DOHH2 (cell line): ENCODE data around the gene QDPR.

Experiments
- H3F3A ChIP-seq: fragments of 200-600 bp; sonication (generic), shearing (Covaris generic); 2 replicates; pipeline ENCODE4 v1.6.0; 2016; ENCODE audit warnings: antibody characterized with exemption, mild to moderate bottlenecking; ENCODE audit not compliant: control insufficient read depth, insufficient read depth
- H3K27ac ChIP-seq: fragments of 200-600 bp; sonication (generic); 2 replicates; pipeline ENCODE4 v1.5.1; 2014; ENCODE audit warnings: low read depth, mild to moderate bottlenecking, low read length, moderate library complexity
- H3K27me3 ChIP-seq: fragments of 200-600 bp; sonication (generic); 2 replicates; pipeline ENCODE4 v1.6.1; 2014; ENCODE audit warnings: mild to moderate bottlenecking, low read length, mixed read lengths; ENCODE audit not compliant: control insufficient read depth
- H3K36me3 ChIP-seq: fragments of 200-600 bp; sonication (generic); 2 replicates; pipeline ENCODE4 v1.6.1; 2014; ENCODE audit warnings: mild to moderate bottlenecking, low read length, moderate library complexity, mixed read lengths; ENCODE audit not compliant: control insufficient read depth
- H3K4me1 ChIP-seq: fragments of 200-600 bp; sonication (generic); 2 replicates; pipeline ENCODE4 v1.6.1; 2014; ENCODE audit warnings: mild to moderate bottlenecking, low read length, mixed read lengths; ENCODE audit not compliant: control insufficient read depth
- H3K4me2 ChIP-seq: fragments of 200-600 bp; sonication (generic); 2 replicates; pipeline ENCODE4 v1.6.0; 2014; ENCODE audit warnings: mild to moderate bottlenecking, low read length, moderate library complexity
- H3K4me3 ChIP-seq: fragments of 200-600 bp; sonication (generic); 2 replicates; pipeline ENCODE4 v1.5.1; 2014; ENCODE audit warnings: mild to moderate bottlenecking, low read length, mixed read lengths
- H3K79me2 ChIP-seq: fragments of 200-600 bp; sonication (generic); 2 replicates; pipeline ENCODE4 v1.6.1; 2014; ENCODE audit warnings: mild to moderate bottlenecking, low read length, mixed read lengths; ENCODE audit not compliant: control insufficient read depth
- H3K9me2 ChIP-seq: fragments of 200-600 bp; sonication (generic); replicated peaks from 2 replicates; pipeline ENCODE4 v1.6.1; 2014; ENCODE audit warnings: mild to moderate bottlenecking, low read length, mixed read lengths; ENCODE audit not compliant: control insufficient read depth
- H3K9me3 ChIP-seq: fragments of 200-600 bp; sonication (generic); 2 replicates; pipeline ENCODE4 v1.6.1; 2014; ENCODE audit warnings: antibody characterized with exemption, low read length, mixed read lengths; ENCODE audit not compliant: control insufficient read depth, insufficient read depth
- H4K20me1 ChIP-seq: fragments of 200-600 bp; sonication (generic); 2 replicates; pipeline ENCODE4 v1.6.0; 2014; ENCODE audit warnings: low read depth, mild to moderate bottlenecking, antibody characterized with exemption, low read length, moderate library complexity; ENCODE audit not compliant: control insufficient read depth, insufficient read depth
- EZH2phosphoT487 ChIP-seq: fragments of 200-600 bp; sonication (generic); IDR thresholded peaks from 2 replicates; pipeline ENCODE4 v1.6.1; 2017; ENCODE audit warnings: borderline replicate concordance, mild to moderate bottlenecking, antibody characterized with exemption, low read length, moderate library complexity, mixed read lengths
- TF ChIP-seq, protein P1 (sequence below): fragments of 200-600 bp; sonication (generic); IDR thresholded peaks from one replicate; pipeline ENCODE4 v1.5.1; 2014; ENCODE audit warnings: antibody characterized with exemption, mild to moderate bottlenecking, low read depth, low read length; ENCODE audit not compliant: poor library complexity, severe bottlenecking

Gene QDPR

DNA sequence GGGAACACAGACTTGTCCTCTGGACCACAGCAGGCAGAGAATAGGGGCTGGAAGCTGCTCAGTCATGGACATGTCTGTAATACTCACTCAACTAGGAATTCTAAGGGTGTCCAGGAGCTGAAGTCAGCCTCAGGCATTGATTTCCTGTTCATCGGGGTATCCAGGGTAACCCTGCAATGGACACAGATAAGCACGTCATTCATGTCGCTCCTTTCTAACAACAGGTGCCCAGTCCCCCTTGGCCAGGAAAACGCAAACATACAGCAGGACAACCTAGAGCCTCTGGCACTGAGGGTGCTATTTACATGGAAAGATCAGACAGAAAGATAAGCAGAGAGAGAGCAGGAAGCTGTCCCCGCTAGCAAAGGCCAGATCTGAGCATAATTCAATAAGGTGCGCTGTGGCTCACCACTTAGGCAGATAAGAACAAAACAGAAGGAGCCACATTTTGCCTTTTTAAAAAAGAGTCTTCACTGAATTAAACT, 21.3 kb downstream of the QDPR start:
- H3K27me3 ChIP-seq = no peaks in the 10 kb centered on the region
- no peaks in the 10 kb centered on the region for H3K4me1 ChIP-seq
- no peak overlapping the region for H3K4me3 ChIP-seq
- H3K9me3 ChIP-seq = no peaks in the 10 kb centered on the region
- H4K20me1 ChIP-seq = no peaks in the 10 kb centered on the region
- no peak overlapping the region for H3K27ac ChIP-seq
- H3K79me2 ChIP-seq = no peaks in the 10 kb centered on the region
- peaks cover 79% of the 10 kb centered on the region for H3K36me3 ChIP-seq
- no peak overlapping the region for H3K4me2 ChIP-seq
- H3K9me2 ChIP-seq = no peaks in the 10 kb centered on the region
- H3F3A ChIP-seq = no peaks in the 10 kb centered on the region
- TF ChIP-seq, protein P1, sequence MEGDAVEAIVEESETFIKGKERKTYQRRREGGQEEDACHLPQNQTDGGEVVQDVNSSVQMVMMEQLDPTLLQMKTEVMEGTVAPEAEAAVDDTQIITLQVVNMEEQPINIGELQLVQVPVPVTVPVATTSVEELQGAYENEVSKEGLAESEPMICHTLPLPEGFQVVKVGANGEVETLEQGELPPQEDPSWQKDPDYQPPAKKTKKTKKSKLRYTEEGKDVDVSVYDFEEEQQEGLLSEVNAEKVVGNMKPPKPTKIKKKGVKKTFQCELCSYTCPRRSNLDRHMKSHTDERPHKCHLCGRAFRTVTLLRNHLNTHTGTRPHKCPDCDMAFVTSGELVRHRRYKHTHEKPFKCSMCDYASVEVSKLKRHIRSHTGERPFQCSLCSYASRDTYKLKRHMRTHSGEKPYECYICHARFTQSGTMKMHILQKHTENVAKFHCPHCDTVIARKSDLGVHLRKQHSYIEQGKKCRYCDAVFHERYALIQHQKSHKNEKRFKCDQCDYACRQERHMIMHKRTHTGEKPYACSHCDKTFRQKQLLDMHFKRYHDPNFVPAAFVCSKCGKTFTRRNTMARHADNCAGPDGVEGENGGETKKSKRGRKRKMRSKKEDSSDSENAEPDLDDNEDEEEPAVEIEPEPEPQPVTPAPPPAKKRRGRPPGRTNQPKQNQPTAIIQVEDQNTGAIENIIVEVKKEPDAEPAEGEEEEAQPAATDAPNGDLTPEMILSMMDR = no peak
- no peak for TF ChIP-seq EZH2phosphoT487

DNA sequence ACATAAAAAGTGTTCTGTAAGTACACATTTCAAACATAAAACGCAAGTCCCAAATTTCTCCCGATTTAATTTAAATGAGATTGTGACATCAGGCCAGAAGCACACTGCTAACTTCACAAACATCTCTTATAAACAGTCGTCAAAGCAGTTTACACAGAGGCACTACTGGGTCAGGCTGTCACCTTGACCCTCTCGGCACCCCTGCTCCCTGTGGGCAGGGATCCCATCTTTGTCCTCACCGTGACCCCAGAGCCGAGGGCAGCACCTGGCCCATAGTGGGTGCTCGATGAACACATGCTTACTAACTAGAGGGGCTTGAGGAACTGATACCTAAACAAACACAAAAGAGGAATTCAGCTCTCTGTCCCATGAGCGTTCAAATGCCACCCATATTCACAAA, 22.2 kb downstream of the QDPR start:
- H3K4me2 ChIP-seq = no peak overlapping the region

DNA sequence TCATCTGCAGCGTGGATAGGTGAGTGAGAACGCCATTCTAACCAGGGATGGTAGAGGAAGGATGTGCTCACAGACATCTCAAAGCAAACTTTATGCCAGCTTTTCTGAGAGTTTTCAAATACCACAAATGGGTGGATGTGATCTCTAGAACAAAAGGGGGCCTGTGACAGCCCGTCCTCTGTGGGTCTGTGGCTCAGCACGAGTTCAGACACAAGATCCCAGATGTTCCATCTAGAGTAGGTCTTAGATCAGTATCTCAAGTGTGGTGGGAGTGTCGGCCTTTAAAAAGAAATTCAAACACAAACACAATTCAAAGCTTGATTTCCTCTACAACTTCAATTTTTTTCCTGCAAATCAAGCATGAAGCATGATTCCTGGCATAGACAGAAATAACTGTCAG, 22.8 kb downstream of the QDPR start:
- Histone ChIP-seq H3K4me1 (no peaks in the 10 kb centered on the region), H3K9me2 (no peaks in the 10 kb centered on the region), H3K36me3 (peaks cover 69% of the 10 kb centered on the region), H3K4me3 (no peak overlapping the region), H4K20me1 (no peaks in the 10 kb centered on the region), H3K4me2 (no peak overlapping the region), H3F3A (no peaks in the 10 kb centered on the region), H3K79me2 (no peaks in the 10 kb centered on the region), H3K27ac (no peak overlapping the region), H3K9me3 (no peaks in the 10 kb centered on the region), H3K27me3 (no peaks in the 10 kb centered on the region)
- no peak for TF ChIP-seq EZH2phosphoT487
- TF ChIP-seq, protein P1 = no peak

More for the DNA sequence above, 22.2 kb downstream of the QDPR start:
- no peaks in the 10 kb centered on the region for H3K9me3 ChIP-seq
- H3K79me2 ChIP-seq = no peaks in the 10 kb centered on the region
- H3K4me3 ChIP-seq = no peak overlapping the region
- no peak for TF ChIP-seq EZH2phosphoT487
- H3K27ac ChIP-seq = no peak overlapping the region
- H3K36me3 ChIP-seq = peaks cover 71% of the 10 kb centered on the region
- H3K9me2 ChIP-seq = no peaks in the 10 kb centered on the region
- no peaks in the 10 kb centered on the region for H3K4me1 ChIP-seq
- no peaks in the 10 kb centered on the region for H4K20me1 ChIP-seq
- H3K27me3 ChIP-seq = no peaks in the 10 kb centered on the region
- no peaks in the 10 kb centered on the region for H3F3A ChIP-seq

DNA sequence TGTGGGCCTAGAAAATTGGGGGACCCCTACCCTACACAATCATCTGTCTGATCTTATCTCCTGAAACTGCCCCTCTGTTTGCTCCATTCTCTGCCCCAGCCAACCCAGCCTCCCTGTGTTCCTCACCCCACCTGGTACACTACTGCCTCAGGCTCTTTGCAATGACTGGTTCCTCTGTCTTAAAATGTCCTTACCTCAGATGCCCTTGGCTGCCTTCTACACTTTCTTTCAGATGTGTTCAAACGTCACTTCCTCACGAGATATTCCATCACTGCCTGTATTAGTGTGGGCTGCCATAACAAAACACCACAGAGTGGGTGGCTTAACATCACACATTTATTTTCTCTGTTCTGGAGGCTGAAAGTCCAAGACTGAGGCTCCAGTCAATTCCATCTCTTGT, 29.2 kb downstream of the QDPR start:
- Histone ChIP-seq H3K4me2 (no peak overlapping the region), H3K9me3 (no peaks in the 10 kb centered on the region), H4K20me1 (no peaks in the 10 kb centered on the region), H3F3A (no peaks in the 10 kb centered on the region), H3K27me3 (no peaks in the 10 kb centered on the region), H3K27ac (no peak overlapping the region), H3K4me3 (no peak overlapping the region), H3K4me1 (no peaks in the 10 kb centered on the region), H3K9me2 (no peaks in the 10 kb centered on the region), H3K36me3 (peaks cover 13% of the 10 kb centered on the region), H3K79me2 (no peaks in the 10 kb centered on the region)
- TF ChIP-seq, protein P1 = no peak
- no peak for TF ChIP-seq EZH2phosphoT487
